NB4 (cell line): ENCODE measurements around the gene POMZP3.
"Not testable (repeated sequence)": the region's sequence is repeated elsewhere in the genome, so short reads cannot be mapped to it uniquely, and the experiment has no call there.

Experiments
- MYC ChIP-seq: IDR thresholded peaks from 2 replicates; pipeline ENCODE4 v1.6.1; 2011; ENCODE audit warnings: low read depth, low read length
- TF ChIP-seq, protein P1 (sequence below): IDR thresholded peaks from one replicate; pipeline ENCODE4 v1.5.1; 2012; ENCODE audit warnings: low read depth, low read length

- TF ChIP-seq MYC, result not testable (repeated sequence)
- TF ChIP-seq, protein P1, sequence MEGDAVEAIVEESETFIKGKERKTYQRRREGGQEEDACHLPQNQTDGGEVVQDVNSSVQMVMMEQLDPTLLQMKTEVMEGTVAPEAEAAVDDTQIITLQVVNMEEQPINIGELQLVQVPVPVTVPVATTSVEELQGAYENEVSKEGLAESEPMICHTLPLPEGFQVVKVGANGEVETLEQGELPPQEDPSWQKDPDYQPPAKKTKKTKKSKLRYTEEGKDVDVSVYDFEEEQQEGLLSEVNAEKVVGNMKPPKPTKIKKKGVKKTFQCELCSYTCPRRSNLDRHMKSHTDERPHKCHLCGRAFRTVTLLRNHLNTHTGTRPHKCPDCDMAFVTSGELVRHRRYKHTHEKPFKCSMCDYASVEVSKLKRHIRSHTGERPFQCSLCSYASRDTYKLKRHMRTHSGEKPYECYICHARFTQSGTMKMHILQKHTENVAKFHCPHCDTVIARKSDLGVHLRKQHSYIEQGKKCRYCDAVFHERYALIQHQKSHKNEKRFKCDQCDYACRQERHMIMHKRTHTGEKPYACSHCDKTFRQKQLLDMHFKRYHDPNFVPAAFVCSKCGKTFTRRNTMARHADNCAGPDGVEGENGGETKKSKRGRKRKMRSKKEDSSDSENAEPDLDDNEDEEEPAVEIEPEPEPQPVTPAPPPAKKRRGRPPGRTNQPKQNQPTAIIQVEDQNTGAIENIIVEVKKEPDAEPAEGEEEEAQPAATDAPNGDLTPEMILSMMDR, result peak; percentile 37
Observed at GRCh38 chr7:76637061-76637691, 10.1 kb upstream of the POMZP3 start.
